ENCODE results near the gene FGF8.

DNA sequence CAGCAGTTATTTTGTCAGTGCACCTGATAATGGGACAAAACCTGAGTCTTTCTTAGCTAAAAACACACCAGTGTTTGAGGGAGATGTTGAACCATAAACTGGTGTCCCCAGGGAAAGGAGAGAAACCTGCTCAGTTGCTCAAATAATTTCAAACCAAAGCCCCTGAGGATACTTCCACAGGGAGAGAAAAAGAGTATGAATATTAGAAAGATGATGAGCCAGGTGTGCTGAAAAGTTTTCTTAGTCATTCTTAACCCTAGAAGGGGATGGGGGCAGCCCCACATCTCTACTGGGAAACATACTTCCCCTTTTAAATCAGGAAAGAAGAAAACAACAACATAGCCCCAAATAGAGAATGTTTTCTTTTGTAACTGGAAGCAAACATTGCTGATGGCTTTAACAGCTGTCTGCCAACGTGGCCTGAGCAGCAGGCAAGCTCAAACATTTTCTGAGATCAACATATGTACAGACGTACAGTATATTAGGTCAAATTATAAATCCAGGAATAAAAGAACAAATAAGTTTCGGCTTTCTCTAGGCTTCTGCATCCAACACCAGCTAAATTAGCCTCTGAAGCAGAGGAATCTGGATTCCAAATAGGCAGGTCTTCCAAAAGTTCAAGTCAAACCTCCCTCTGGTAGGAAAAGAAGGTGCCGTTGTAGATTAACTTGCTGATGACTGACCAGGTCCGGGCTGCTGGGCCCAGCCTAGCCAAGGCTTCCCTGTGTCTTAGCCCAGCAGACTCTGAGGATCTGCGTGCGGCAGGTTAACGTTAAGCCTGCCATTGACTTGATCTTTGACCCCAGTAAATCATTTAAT, 50.4 kb downstream of the FGF8 start:
- no peak for TF ChIP-seq PPARA (CRISPR knock-in tag; IDR thresholded peaks at IDR 0.05; ENCODE audit: borderline replicate concordance)
- no peak for TF ChIP-seq ZFP3 (CRISPR knock-in tag; IDR thresholded peaks at IDR 0.05)
- TF ChIP-seq, protein P1, sequence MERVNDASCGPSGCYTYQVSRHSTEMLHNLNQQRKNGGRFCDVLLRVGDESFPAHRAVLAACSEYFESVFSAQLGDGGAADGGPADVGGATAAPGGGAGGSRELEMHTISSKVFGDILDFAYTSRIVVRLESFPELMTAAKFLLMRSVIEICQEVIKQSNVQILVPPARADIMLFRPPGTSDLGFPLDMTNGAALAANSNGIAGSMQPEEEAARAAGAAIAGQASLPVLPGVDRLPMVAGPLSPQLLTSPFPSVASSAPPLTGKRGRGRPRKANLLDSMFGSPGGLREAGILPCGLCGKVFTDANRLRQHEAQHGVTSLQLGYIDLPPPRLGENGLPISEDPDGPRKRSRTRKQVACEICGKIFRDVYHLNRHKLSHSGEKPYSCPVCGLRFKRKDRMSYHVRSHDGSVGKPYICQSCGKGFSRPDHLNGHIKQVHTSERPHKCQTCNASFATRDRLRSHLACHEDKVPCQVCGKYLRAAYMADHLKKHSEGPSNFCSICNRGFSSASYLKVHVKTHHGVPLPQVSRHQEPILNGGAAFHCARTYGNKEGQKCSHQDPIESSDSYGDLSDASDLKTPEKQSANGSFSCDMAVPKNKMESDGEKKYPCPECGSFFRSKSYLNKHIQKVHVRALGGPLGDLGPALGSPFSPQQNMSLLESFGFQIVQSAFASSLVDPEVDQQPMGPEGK (CRISPR knock-in tag; IDR thresholded peaks at IDR 0.05; ENCODE audit: borderline replicate concordance) = no peak
- TF ChIP-seq ZNF8 (CRISPR knock-in tag; IDR thresholded peaks at IDR 0.05) = no peak
- no peak for TF ChIP-seq ISL1 (CRISPR knock-in tag; IDR thresholded peaks at IDR 0.05)
